HepG2 (cell line): ENCODE results near the gene PTPRH. TPM values are rescaled to one million over a fixed set of nuclear protein-coding genes. Genes with fewer than 3 reads are reported as not detected.

ENCODE experiments used
- AGO2 ChIP-seq: fragments of 200-400 bp; formaldehyde crosslinking; optimal IDR thresholded peaks from 2 replicates; pipeline ENCODE3; 2017; ENCODE audit warnings: mild to moderate bottlenecking, low read depth, low read length, moderate library complexity
- BHLHE40 ChIP-seq: IDR thresholded peaks from 2 replicates; pipeline ENCODE4 v1.6.1; 2011; ENCODE audit warnings: low read length, improper control_type of control experiment
- NR1H2 ChIP-seq: sonication (generic); formaldehyde crosslinking; IDR thresholded peaks from 2 replicates; pipeline ENCODE4 v1.8.1; 2022; ENCODE audit warnings: low read depth, missing genetic modification reagents, borderline replicate concordance
- RCOR2 ChIP-seq: IDR thresholded peaks from 2 replicates; pipeline ENCODE4 v1.6.1; 2016; ENCODE audit warnings: missing biosample characterization, missing genetic modification reagents
- SKI ChIP-seq: fragments of 450-650 bp; IDR thresholded peaks from one replicate; pipeline ENCODE4 v1.6.1; 2018; ENCODE audit warnings: mild to moderate bottlenecking; ENCODE audit not compliant: partially characterized antibody
- SYNCRIP ChIP-seq: fragments of 200-400 bp; formaldehyde crosslinking; IDR thresholded peaks from 2 replicates; pipeline ENCODE4 v1.6.1; 2018; ENCODE audit warnings: mild to moderate bottlenecking, low read depth, low read length; ENCODE audit not compliant: insufficient read depth
- ZNF138 ChIP-seq: sonication (generic); formaldehyde crosslinking; IDR thresholded peaks from 2 replicates; pipeline ENCODE4 v1.5.0; 2020; ENCODE audit warnings: mild to moderate bottlenecking, low read depth, missing genetic modification reagents
- ZNF335 ChIP-seq: sonication (generic); formaldehyde crosslinking; IDR thresholded peaks from 2 replicates; pipeline ENCODE4 v1.4.0; 2020; ENCODE audit warnings: missing genetic modification reagents
- ZNF883 ChIP-seq: sonication (generic); formaldehyde crosslinking; IDR thresholded peaks from 2 replicates; pipeline ENCODE4 v1.5.1; 2020; ENCODE audit warnings: mild to moderate bottlenecking, missing genetic modification reagents; ENCODE audit errors: not compliant biosample characterization
- polyA plus RNA-seq, 8 experiments: library from polyadenylated mRNA; depleted of rRNA in 3 of 8; stranded (reverse) in 7 of 8; unstranded in 1 of 8; fragments of >200 nt; fragmentation: Illumina TruSeq in 4 of 8; extraction: Trizol in 4 of 8; gene quantifications; 2 replicates each; pipeline versions ENCODE4 v1.2.1 to v1.2.3, GENCODE V29; 2011 to 2016; ENCODE audit warnings: low read depth in 4 of 8, missing spikeins in 1 of 8, mixed read lengths in 1 of 8; ENCODE audit not compliant: insufficient read depth in 1 of 8
- total RNA-seq, 5 experiments: library from RNA; depleted of rRNA; stranded (reverse); fragments of >200 nt; fragmentation: Illumina TruSeq; extraction: Trizol; gene quantifications; 2 replicates each; pipeline ENCODE4 v1.2.3, GENCODE V29; 2016; ENCODE audit warnings: low read depth in 1 of 5
- TF ChIP-seq, protein P1 (sequence below): sonication (generic); formaldehyde crosslinking; IDR thresholded peaks from 2 replicates; pipeline ENCODE4 v1.4.0; 2020; ENCODE audit warnings: mild to moderate bottlenecking, missing genetic modification reagents
- TF ChIP-seq, protein P2 (sequence below): IDR thresholded peaks from 2 replicates; pipeline ENCODE4 v1.6.1; 2016; ENCODE audit warnings: low read depth, control low read depth
- TF ChIP-seq, protein P3 (sequence below): sonication (generic); formaldehyde crosslinking; IDR thresholded peaks from 2 replicates; pipeline ENCODE4 v1.5.1; 2020; ENCODE audit warnings: mild to moderate bottlenecking, missing genetic modification reagents, moderate library complexity

Gene PTPRH
- total and polyA plus RNA-seq, 2 of the 13 experiments (the other 11 are each of a cell fraction or from before 2014, with no cell fraction given): 14.7 to 125 TPM

DNA sequence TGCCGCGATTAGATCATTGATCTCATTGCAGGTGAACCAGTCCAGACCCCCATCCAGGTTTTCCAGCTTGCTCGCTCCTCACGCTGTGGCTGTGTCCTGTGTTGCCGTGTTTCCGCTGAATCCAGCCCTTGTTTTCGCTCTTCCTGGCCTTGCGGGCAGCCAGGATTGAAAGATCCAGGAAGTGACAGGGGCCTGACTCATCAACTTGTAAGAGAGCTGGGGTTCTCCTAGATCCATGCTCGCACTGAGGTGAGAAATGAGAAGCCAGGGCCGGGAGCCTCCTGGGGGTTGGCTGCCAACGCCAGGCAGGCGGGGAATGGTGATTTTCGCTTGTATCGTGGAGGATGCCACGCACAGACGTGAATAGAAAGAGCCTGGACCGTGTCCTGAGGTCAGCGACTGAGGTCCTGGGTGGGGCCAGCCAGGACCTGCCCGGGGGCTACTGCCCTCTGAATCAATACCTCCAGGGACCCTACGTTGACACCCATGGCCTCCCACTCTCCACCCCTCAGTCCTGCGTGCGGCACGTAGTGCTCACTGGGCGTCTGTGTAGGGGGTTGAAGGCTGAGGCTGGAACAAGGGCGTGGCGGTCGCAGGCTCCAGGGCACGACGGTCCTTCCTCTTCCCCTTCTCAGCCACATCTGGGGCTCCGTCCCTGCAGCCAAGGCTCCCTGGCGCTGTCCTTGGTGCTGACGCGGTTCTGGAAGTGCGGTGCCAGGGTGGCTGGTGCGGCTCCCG, 7.3 kb upstream of the PTPRH start (continued):
- peak; percentile 92 for TF ChIP-seq RCOR2 (CRISPR knock-in tag)
- peak; percentile 91; the same call in 1 of the 2 replicates for TF ChIP-seq ZNF138 (CRISPR knock-in tag)
- TF ChIP-seq NR1H2: no peak; the same call in 1 of the 2 replicates
- peak; percentile 65 for TF ChIP-seq ZNF883 (CRISPR knock-in tag)
- TF ChIP-seq SKI: peak; percentile 88
- TF ChIP-seq, protein P1, sequence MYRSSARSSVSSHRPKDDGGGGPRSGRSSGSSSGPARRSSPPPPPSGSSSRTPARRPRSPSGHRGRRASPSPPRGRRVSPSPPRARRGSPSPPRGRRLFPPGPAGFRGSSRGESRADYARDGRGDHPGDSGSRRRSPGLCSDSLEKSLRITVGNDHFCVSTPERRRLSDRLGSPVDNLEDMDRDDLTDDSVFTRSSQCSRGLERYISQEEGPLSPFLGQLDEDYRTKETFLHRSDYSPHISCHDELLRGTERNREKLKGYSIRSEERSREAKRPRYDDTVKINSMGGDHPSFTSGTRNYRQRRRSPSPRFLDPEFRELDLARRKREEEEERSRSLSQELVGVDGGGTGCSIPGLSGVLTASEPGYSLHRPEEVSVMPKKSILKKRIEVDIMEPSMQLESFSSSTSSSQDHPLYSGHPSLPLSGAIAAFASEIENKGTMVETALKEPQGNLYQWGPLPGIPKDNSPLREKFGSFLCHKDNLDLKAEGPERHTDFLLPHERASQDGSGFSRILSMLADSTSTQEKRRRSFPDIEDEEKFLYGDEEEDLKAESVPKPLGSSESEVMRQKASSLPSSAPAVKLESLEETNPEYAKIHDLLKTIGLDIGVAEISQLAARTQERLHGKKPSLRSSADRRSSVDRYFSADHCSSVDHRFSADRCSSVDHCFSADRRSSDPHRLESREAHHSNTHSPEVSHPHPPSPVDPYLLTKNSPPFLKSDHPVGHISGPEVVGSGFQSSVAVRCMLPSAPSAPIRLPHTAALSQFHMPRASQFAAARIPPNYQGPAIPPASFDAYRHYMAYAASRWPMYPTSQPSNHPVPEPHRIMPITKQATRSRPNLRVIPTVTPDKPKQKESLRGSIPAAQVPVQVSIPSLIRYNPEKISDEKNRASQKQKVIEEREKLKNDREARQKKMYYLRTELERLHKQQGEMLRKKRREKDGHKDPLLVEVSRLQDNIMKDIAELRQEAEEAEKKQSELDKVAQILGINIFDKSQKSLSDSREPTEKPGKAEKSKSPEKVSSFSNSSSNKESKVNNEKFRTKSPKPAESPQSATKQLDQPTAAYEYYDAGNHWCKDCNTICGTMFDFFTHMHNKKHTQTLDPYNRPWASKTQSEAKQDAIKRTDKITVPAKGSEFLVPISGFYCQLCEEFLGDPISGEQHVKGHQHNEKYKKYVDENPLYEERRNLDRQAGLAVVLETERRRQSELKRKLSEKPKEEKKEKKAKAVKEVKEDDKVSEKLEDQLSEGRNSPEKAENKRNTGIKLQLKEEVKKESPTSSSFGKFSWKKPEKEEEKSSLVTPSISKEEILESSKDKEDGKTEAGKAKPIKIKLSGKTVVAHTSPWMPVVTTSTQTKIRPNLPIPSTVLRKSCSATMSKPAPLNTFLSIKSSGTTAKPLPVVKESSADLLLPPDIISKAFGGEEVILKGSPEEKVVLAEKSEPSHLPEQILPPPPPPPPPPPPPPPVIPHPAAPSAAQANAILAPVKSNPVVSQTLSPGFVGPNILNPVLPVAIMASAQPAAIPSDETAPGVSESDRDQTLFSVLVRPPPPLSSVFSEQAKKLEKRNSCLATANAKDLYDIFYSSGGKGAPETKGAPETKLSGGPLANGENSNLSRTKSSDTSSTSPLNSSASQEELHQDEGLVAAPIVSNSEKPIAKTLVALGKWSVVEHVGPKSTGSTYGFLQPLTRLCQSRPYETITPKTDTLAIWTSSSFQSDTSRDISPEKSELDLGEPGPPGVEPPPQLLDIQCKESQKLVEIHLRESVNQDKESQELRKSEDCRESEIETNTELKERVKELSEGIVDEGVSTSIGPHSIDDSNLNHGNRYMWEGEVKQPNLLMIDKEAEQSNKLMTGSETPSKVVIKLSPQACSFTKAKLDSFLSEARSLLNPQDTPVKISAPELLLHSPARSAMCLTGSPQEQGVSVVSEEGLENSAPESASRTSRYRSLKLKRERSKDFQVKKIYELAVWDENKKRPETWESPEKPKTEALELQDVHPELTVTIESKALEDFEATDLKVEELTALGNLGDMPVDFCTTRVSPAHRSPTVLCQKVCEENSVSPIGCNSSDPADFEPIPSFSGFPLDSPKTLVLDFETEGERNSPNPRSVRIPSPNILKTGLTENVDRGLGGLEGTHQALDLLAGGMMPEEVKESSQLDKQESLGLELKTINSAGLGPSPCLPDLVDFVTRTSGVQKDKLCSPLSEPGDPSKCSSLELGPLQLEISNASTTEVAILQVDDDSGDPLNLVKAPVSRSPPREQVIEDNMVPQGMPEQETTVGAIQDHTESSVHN (CRISPR knock-in tag): 0 out of 2 replicates have a peak, but pooled peaks have one; percentile 60
- TF ChIP-seq, protein P2, sequence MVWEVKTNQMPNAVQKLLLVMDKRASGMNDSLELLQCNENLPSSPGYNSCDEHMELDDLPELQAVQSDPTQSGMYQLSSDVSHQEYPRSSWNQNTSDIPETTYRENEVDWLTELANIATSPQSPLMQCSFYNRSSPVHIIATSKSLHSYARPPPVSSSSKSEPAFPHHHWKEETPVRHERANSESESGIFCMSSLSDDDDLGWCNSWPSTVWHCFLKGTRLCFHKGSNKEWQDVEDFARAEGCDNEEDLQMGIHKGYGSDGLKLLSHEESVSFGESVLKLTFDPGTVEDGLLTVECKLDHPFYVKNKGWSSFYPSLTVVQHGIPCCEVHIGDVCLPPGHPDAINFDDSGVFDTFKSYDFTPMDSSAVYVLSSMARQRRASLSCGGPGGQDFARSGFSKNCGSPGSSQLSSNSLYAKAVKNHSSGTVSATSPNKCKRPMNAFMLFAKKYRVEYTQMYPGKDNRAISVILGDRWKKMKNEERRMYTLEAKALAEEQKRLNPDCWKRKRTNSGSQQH (CRISPR knock-in tag): peak; percentile 99
- TF ChIP-seq, protein P3, sequence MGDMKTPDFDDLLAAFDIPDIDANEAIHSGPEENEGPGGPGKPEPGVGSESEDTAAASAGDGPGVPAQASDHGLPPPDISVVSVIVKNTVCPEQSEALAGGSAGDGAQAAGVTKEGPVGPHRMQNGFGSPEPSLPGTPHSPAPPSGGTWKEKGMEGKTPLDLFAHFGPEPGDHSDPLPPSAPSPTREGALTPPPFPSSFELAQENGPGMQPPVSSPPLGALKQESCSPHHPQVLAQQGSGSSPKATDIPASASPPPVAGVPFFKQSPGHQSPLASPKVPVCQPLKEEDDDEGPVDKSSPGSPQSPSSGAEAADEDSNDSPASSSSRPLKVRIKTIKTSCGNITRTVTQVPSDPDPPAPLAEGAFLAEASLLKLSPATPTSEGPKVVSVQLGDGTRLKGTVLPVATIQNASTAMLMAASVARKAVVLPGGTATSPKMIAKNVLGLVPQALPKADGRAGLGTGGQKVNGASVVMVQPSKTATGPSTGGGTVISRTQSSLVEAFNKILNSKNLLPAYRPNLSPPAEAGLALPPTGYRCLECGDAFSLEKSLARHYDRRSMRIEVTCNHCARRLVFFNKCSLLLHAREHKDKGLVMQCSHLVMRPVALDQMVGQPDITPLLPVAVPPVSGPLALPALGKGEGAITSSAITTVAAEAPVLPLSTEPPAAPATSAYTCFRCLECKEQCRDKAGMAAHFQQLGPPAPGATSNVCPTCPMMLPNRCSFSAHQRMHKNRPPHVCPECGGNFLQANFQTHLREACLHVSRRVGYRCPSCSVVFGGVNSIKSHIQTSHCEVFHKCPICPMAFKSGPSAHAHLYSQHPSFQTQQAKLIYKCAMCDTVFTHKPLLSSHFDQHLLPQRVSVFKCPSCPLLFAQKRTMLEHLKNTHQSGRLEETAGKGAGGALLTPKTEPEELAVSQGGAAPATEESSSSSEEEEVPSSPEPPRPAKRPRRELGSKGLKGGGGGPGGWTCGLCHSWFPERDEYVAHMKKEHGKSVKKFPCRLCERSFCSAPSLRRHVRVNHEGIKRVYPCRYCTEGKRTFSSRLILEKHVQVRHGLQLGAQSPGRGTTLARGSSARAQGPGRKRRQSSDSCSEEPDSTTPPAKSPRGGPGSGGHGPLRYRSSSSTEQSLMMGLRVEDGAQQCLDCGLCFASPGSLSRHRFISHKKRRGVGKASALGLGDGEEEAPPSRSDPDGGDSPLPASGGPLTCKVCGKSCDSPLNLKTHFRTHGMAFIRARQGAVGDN (CRISPR knock-in tag): peak; percentile 91
- peak; percentile 88 for TF ChIP-seq ZNF335
- peak; percentile 72 for TF ChIP-seq BHLHE40
- TF ChIP-seq AGO2: peak; percentile 39
- no peak for TF ChIP-seq SYNCRIP
